GM21528 (cell line): ENCODE measurements around the gene PRPSAP1.

Source experiments
- ATAC-seq: cut with Tn5 transposase; IDR thresholded peaks from one replicate; pipeline ENCODE4 v1.9.1; 2021; ENCODE audit warnings: mild to moderate bottlenecking, moderate library complexity; ENCODE audit not compliant: unreplicated experiment, low FRiP score

Gene PRPSAP1

GRCh38 chr17:76279742-76280287 lies 73.9 kb downstream of the PRPSAP1 start:
- no peak for ATAC-seq

- ATAC-seq: peak; percentile 54
These were observed 74.6 kb downstream of the PRPSAP1 start for GRCh38 chr17:76278952-76279741.

- ATAC-seq: no peak
These were observed 75.3 kb downstream of the PRPSAP1 start for GRCh38 chr17:76278268-76278908.

GRCh38 chr17:76277300-76278267 lies 76.1 kb downstream of the PRPSAP1 start:
- ATAC-seq: no peak

GRCh38 chr17:76276461-76277299 lies 77.0 kb downstream of the PRPSAP1 start:
- no peak for ATAC-seq

- ATAC-seq: no peak
These were observed 77.7 kb downstream of the PRPSAP1 start for GRCh38 chr17:76276069-76276431.

GRCh38 chr17:76275382-76276068 lies 78.2 kb downstream of the PRPSAP1 start:
- ATAC-seq: no peak

GRCh38 chr17:76274112-76274956 lies 79.4 kb downstream of the PRPSAP1 start:
- no peak for ATAC-seq

GRCh38 chr17:76273445-76274111 lies 80.1 kb downstream of the PRPSAP1 start:
- no peak for ATAC-seq

GRCh38 chr17:76272541-76273444 lies 80.9 kb downstream of the PRPSAP1 start:
- peak; percentile 21 for ATAC-seq

- peak; percentile 45 for ATAC-seq
These were observed 81.8 kb downstream of the PRPSAP1 start for GRCh38 chr17:76271669-76272540.

- no peak for ATAC-seq
These were observed 82.7 kb downstream of the PRPSAP1 start for GRCh38 chr17:76270770-76271668.

GRCh38 chr17:76270127-76270592 lies 83.6 kb downstream of the PRPSAP1 start:
- ATAC-seq: no peak
